Osteoblast (primary cell): ENCODE measurements around the gene ACSM3. TPM values are rescaled to one million over a fixed set of nuclear protein-coding genes. Genes with fewer than 3 reads are reported as not detected.
"Not testable (repeated sequence)": the region's sequence is repeated elsewhere in the genome, so short reads cannot be mapped to it uniquely, and the experiment has no call there.

ENCODE experiments used
- DNase-seq: peaks from one replicate; pipeline ENCODE4 v3.0.0; 2011; ENCODE audit warnings: low spot score, mixed read lengths; ENCODE audit not compliant: insufficient read length; ENCODE audit errors: missing footprints
- H2AFZ ChIP-seq: 2 replicates; pipeline ENCODE4 v1.6.0; 2011; ENCODE audit warnings: mild to moderate bottlenecking, low read length
- H3K27ac ChIP-seq: 2 replicates; pipeline ENCODE4 v1.5.1; 2011; ENCODE audit warnings: mild to moderate bottlenecking, low read depth, low read length, moderate library complexity
- H3K27me3 ChIP-seq: 2 replicates; pipeline ENCODE4 v1.6.0; 2012; ENCODE audit warnings: mild to moderate bottlenecking, control low read depth, inconsistent platforms, low read length, moderate library complexity; ENCODE audit not compliant: insufficient read depth
- H3K36me3 ChIP-seq: 2 replicates; pipeline ENCODE4 v1.5.1; 2011; ENCODE audit warnings: mild to moderate bottlenecking, low read length, control low read depth, moderate library complexity; ENCODE audit not compliant: insufficient read depth
- H3K4me1 ChIP-seq: 2 replicates; pipeline ENCODE4 v1.5.1; 2011; ENCODE audit warnings: mild to moderate bottlenecking, low read length, control low read depth, moderate library complexity; ENCODE audit not compliant: insufficient read depth
- H3K4me2 ChIP-seq: 2 replicates; pipeline ENCODE4 v1.6.0; 2011; ENCODE audit warnings: mild to moderate bottlenecking, low read length; ENCODE audit not compliant: insufficient read depth
- H3K4me3 ChIP-seq: fragments of 200-600 bp; sonication (generic); 3 replicates; pipeline ENCODE4 v1.5.1; 2012; ENCODE audit warnings: mild to moderate bottlenecking, low read length, inconsistent platforms; ENCODE audit not compliant: insufficient read depth
- H3K79me2 ChIP-seq: 2 replicates; pipeline ENCODE4 v1.6.0; 2012; ENCODE audit warnings: mild to moderate bottlenecking, low read length, control low read depth, inconsistent platforms; ENCODE audit not compliant: insufficient read depth
- H3K9me3 ChIP-seq: 2 replicates; pipeline ENCODE4 v1.5.1; 2011; ENCODE audit warnings: low read depth, low read length, control low read depth
- H4K20me1 ChIP-seq: 2 replicates; pipeline ENCODE4 v1.6.0; 2012; ENCODE audit warnings: mild to moderate bottlenecking, low read length, control low read depth; ENCODE audit not compliant: insufficient read depth
- total RNA-seq: library from RNA; depleted of rRNA; stranded (reverse); fragments of >200 nt; gene quantifications from 2 replicates; pipeline ENCODE4 v1.2.3, GENCODE V29; 2012
- TF ChIP-seq, protein P1 (sequence below): IDR thresholded peaks from 2 replicates; pipeline ENCODE4 v1.5.1; 2011; ENCODE audit warnings: mild to moderate bottlenecking, low read depth, low read length, moderate library complexity; ENCODE audit errors: extremely low read depth

Gene ACSM3, protein sequence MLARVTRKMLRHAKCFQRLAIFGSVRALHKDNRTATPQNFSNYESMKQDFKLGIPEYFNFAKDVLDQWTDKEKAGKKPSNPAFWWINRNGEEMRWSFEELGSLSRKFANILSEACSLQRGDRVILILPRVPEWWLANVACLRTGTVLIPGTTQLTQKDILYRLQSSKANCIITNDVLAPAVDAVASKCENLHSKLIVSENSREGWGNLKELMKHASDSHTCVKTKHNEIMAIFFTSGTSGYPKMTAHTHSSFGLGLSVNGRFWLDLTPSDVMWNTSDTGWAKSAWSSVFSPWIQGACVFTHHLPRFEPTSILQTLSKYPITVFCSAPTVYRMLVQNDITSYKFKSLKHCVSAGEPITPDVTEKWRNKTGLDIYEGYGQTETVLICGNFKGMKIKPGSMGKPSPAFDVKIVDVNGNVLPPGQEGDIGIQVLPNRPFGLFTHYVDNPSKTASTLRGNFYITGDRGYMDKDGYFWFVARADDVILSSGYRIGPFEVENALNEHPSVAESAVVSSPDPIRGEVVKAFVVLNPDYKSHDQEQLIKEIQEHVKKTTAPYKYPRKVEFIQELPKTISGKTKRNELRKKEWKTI
- total RNA-seq = 0.88 and 1.1 TPM in 2 replicates

DNA sequence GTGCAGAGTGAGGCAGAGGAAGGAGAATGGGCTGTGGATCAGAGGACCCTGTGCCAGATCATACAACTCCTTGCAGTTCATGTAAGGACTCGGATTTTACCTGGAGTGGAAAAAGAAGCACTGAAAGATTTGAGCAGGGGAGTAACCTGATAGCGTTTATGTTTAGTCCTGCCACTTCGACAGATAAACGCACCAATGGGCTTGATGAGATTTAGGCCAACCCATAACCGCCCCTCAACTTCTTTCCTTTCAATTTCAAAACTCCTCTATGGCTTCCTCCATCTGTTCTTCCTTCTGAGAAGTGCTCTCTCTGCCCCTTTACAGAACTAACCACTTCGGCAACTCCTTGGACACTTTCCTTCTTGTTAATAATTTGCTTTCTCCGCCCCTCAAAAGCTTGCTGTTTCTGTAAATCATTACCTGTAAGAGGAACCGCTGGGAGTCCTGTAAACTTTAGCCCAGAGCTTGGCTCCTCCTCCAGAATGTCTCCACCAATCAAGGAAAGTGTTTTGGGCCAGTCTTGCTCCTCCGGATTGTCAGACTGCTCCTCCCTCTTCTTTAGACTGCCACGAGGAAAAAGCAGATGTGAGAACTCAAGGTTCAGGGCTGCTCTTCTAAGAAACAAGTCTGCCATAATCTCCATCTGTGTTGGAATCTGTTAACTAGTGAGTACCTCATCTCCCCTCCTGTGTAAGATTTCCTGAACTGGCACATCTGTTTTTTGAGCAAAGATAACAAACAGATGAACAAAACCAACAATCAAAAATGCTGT is at the start of gene ACSM3:
Gene ACSM3 (plus strand): TSS at position 554 of the 772 bp plus-strand sequence. CDS start 6,021 bp downstream, outside the sequence.
- TF ChIP-seq, protein P1, sequence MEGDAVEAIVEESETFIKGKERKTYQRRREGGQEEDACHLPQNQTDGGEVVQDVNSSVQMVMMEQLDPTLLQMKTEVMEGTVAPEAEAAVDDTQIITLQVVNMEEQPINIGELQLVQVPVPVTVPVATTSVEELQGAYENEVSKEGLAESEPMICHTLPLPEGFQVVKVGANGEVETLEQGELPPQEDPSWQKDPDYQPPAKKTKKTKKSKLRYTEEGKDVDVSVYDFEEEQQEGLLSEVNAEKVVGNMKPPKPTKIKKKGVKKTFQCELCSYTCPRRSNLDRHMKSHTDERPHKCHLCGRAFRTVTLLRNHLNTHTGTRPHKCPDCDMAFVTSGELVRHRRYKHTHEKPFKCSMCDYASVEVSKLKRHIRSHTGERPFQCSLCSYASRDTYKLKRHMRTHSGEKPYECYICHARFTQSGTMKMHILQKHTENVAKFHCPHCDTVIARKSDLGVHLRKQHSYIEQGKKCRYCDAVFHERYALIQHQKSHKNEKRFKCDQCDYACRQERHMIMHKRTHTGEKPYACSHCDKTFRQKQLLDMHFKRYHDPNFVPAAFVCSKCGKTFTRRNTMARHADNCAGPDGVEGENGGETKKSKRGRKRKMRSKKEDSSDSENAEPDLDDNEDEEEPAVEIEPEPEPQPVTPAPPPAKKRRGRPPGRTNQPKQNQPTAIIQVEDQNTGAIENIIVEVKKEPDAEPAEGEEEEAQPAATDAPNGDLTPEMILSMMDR = no peak
- H3K4me1 ChIP-seq = no peaks in the 10 kb centered on the region
- H3K4me2 ChIP-seq = peak within 1 kb of the TSS; percentile 73
- H4K20me1 ChIP-seq = no peaks in the 10 kb centered on the region
- peak within 1 kb of the TSS; percentile 72 for H3K4me3 ChIP-seq
- H3K79me2 ChIP-seq = no peaks in the 10 kb centered on the region
- H3K36me3 ChIP-seq = no peaks in the 10 kb centered on the region
- peak within 1 kb of the TSS; percentile 90 for H2AFZ ChIP-seq
- H3K9me3 ChIP-seq = no peaks in the 10 kb centered on the region
- peak; percentile 73 for DNase-seq
- H3K27ac ChIP-seq = no peak within 1 kb of the TSS
- H3K27me3 ChIP-seq = no peaks in the 10 kb centered on the region

- not testable (repeated sequence) for H3K4me2 ChIP-seq, H3K27me3 ChIP-seq, H3K27ac ChIP-seq, H3K4me1 ChIP-seq, H2AFZ ChIP-seq, H3K4me3 ChIP-seq, H4K20me1 ChIP-seq, DNase-seq, H3K36me3 ChIP-seq, H3K9me3 ChIP-seq, H3K79me2 ChIP-seq
Observed at GRCh38 chr16:20717718-20718117, 46.1 kb upstream of the ACSM3 start.

DNA sequence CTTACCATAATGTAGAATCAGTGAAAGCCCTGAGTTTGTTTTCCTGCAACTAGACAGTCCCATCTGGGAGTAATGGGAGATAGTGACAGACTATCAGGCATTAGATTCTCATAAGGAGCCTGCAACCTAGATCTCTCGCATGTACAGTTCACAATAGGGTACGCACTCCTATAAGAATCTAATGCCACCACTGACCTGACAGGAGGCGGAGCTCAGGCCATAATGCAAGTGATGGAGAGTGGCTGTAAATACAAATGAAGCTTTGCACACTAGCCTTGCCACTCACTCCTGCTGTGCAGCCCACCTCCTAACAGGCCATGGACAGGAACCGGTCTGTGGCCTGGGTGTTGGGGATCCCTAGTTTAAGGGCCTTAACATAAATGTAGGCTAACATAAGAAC is 43.6 kb upstream of the ACSM3 start:
- Histone ChIP-seq H3K27me3 (no peaks in the 10 kb centered on the region), H3K79me2 (no peaks in the 10 kb centered on the region), H2AFZ (no peak overlapping the region), H3K4me2 (no peak overlapping the region), H3K4me1 (no peaks in the 10 kb centered on the region), H4K20me1 (no peaks in the 10 kb centered on the region), H3K27ac (no peak overlapping the region), H3K9me3 (no peaks in the 10 kb centered on the region), H3K4me3 (no peak overlapping the region), H3K36me3 (no peaks in the 10 kb centered on the region)
- DNase-seq = no peak
- TF ChIP-seq, protein P1 = no peak

DNA sequence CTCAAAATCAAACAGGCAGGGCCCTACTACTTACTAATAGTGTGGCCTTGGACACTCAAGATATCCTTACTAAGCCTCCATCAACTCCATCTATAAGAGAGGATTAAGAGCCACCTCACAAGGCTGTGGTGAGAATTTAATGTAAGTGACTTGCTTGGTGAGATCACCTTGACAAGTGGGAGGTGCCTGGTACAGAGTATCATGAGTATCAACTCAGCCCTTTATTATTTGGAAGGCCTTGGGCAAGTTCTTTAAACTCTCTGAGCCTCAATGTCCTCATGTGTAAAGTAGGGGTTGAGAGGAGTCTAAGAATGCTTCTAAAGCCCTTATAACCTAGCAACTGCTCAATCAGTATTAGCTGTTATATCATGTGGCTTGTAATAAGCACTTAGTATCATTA is 37.2 kb upstream of the ACSM3 start:
- no peaks in the 10 kb centered on the region for H3K79me2 ChIP-seq
- no peaks in the 10 kb centered on the region for H3K4me1 ChIP-seq
- no peak overlapping the region for H3K27ac ChIP-seq
- H3K9me3 ChIP-seq = no peaks in the 10 kb centered on the region
- DNase-seq = peak; percentile 4
- H3K36me3 ChIP-seq = no peaks in the 10 kb centered on the region
- H4K20me1 ChIP-seq = no peaks in the 10 kb centered on the region
- no peaks in the 10 kb centered on the region for H3K27me3 ChIP-seq
- H2AFZ ChIP-seq = no peak overlapping the region
- H3K4me2 ChIP-seq = no peak overlapping the region
- H3K4me3 ChIP-seq = no peak overlapping the region
- TF ChIP-seq, protein P1 = no peak
